ENCODE data around the gene CLSTN1.

Gene CLSTN1

GRCh38 chr1:9858293-9859035 is 34.7 kb upstream of the CLSTN1 start:
- Histone ChIP-seq H3K9me2 (replicated peaks; ENCODE audit: insufficient read depth, low read length) (no peaks in the 10 kb centered on the region), H3K4me3 (ENCODE audit: insufficient read depth, low read length, poor library complexity, severe bottlenecking) (no peak overlapping the region), H3K9me3 (ENCODE audit: insufficient read depth, low read length) (no peaks in the 10 kb centered on the region), H3K27ac (ENCODE audit: low read depth, low read length) (peak overlapping the region; percentile 6; the same call in 1 of the 2 replicates), H3K36me3 (ENCODE audit: low read length) (peaks cover 4% of the 10 kb centered on the region), H3F3A (ENCODE audit: insufficient read depth) (peaks cover 34% of the 10 kb centered on the region), H3K79me2 (ENCODE audit: insufficient read depth, low read length) (no peaks in the 10 kb centered on the region), H3K4me2 (ENCODE audit: low read depth, low read length, poor library complexity, severe bottlenecking) (no peak overlapping the region), H4K20me1 (ENCODE audit: low read depth, low read length) (no peaks in the 10 kb centered on the region), H3K9ac (ENCODE audit: low read length) (no peak overlapping the region), H3K27me3 (ENCODE audit: low read length) (no peaks in the 10 kb centered on the region), H2AFZ (ENCODE audit: low read depth, low read length, severe bottlenecking) (no peak overlapping the region)
- no peak for TF ChIP-seq EZH2phosphoT487 (conservative IDR thresholded peaks at IDR 0.05; ENCODE audit: low read length)
- no peak for TF ChIP-seq CTCF (IDR thresholded peaks at IDR 0.05; ENCODE audit: insufficient read depth, low read length, poor library complexity, severe bottlenecking)

- no peak overlapping the region for H3K4me2 ChIP-seq (ENCODE audit: low read depth, low read length, poor library complexity, severe bottlenecking)
These were observed 31.4 kb upstream of the CLSTN1 start for GRCh38 chr1:9855186-9855585.

GRCh38 chr1:9853249-9853595 is 29.5 kb upstream of the CLSTN1 start:
- Histone ChIP-seq H3K4me2 (ENCODE audit: low read depth, low read length, poor library complexity, severe bottlenecking) (no peak overlapping the region), H2AFZ (ENCODE audit: low read depth, low read length, severe bottlenecking) (no peak overlapping the region), H3K36me3 (ENCODE audit: low read length) (peaks cover 10% of the 10 kb centered on the region), H3K9me3 (ENCODE audit: insufficient read depth, low read length) (no peaks in the 10 kb centered on the region), H3K4me3 (ENCODE audit: insufficient read depth, low read length, poor library complexity, severe bottlenecking) (no peak overlapping the region), H3K9me2 (replicated peaks; ENCODE audit: insufficient read depth, low read length) (no peaks in the 10 kb centered on the region), H3K79me2 (ENCODE audit: insufficient read depth, low read length) (peaks cover 12% of the 10 kb centered on the region), H3K27ac (ENCODE audit: low read depth, low read length) (no peak overlapping the region; the same call in 1 of the 2 replicates), H4K20me1 (ENCODE audit: low read depth, low read length) (no peaks in the 10 kb centered on the region), H3K27me3 (ENCODE audit: low read length) (no peaks in the 10 kb centered on the region), H3F3A (ENCODE audit: insufficient read depth) (peaks cover 36% of the 10 kb centered on the region), H3K9ac (ENCODE audit: low read length) (no peak overlapping the region)
- TF ChIP-seq EZH2phosphoT487 (conservative IDR thresholded peaks at IDR 0.05; ENCODE audit: low read length) (no peak), CTCF (IDR thresholded peaks at IDR 0.05; ENCODE audit: insufficient read depth, low read length, poor library complexity, severe bottlenecking) (no peak)

More at GRCh38 chr1:9855186-9855585, 31.4 kb upstream of the CLSTN1 start:
- Histone ChIP-seq H3K9me3 (ENCODE audit: insufficient read depth, low read length) (no peaks in the 10 kb centered on the region), H3F3A (ENCODE audit: insufficient read depth) (peaks cover 23% of the 10 kb centered on the region; the same call in 1 of the 2 replicates), H3K9me2 (replicated peaks; ENCODE audit: insufficient read depth, low read length) (no peaks in the 10 kb centered on the region), H3K27ac (ENCODE audit: low read depth, low read length) (peak overlapping the region; percentile 22; the same call in 1 of the 2 replicates), H3K4me3 (ENCODE audit: insufficient read depth, low read length, poor library complexity, severe bottlenecking) (no peak overlapping the region), H3K79me2 (ENCODE audit: insufficient read depth, low read length) (peaks cover 12% of the 10 kb centered on the region), H4K20me1 (ENCODE audit: low read depth, low read length) (no peaks in the 10 kb centered on the region), H3K27me3 (ENCODE audit: low read length) (no peaks in the 10 kb centered on the region), H3K36me3 (ENCODE audit: low read length) (peaks cover 10% of the 10 kb centered on the region), H3K9ac (ENCODE audit: low read length) (no peak overlapping the region), H2AFZ (ENCODE audit: low read depth, low read length, severe bottlenecking) (no peak overlapping the region)
- TF ChIP-seq CTCF (IDR thresholded peaks at IDR 0.05; ENCODE audit: insufficient read depth, low read length, poor library complexity, severe bottlenecking) (no peak), EZH2phosphoT487 (conservative IDR thresholded peaks at IDR 0.05; ENCODE audit: low read length) (no peak)
